ENCODE measurements around the gene SPTLC3.

Gene SPTLC3

DNA sequence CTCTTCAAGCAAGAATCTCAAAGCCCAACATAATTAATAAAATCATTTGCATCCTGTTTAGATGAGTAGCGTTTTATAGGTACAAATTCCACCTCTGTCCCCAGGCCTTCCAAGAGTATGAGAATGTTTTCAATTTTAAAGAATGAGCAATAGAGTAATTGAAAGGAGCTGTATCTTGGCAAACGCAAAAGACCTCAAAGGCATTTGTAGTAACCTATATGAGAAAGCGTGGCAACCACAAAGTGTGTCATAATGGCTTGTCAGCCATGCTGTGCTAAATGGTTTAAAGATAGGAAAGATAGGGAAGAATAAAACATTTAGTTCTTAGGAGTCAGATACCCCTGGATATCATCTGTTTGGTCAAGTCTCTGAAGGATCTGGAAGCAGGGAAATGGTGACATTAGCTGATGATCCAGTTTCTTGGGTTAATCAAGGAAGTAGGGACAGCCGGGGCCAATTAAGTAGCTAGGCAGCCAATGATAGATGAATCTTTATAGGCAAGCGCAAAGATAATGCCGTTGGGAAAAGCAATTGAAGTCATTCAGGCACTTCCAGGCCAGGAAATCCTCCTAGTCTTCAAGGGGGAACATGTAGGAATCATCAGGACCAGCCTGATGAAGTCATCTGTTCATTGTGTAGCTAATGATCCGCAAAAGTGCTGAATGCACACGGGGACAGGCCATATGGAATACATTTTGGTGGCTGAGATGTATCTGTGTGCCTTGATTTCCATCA lies 140.8 kb downstream of the SPTLC3 start:
- DNase-seq (ENCODE audit: low spot score) = no peak
- TF ChIP-seq, protein P1, sequence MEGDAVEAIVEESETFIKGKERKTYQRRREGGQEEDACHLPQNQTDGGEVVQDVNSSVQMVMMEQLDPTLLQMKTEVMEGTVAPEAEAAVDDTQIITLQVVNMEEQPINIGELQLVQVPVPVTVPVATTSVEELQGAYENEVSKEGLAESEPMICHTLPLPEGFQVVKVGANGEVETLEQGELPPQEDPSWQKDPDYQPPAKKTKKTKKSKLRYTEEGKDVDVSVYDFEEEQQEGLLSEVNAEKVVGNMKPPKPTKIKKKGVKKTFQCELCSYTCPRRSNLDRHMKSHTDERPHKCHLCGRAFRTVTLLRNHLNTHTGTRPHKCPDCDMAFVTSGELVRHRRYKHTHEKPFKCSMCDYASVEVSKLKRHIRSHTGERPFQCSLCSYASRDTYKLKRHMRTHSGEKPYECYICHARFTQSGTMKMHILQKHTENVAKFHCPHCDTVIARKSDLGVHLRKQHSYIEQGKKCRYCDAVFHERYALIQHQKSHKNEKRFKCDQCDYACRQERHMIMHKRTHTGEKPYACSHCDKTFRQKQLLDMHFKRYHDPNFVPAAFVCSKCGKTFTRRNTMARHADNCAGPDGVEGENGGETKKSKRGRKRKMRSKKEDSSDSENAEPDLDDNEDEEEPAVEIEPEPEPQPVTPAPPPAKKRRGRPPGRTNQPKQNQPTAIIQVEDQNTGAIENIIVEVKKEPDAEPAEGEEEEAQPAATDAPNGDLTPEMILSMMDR (IDR thresholded peaks at IDR 0.05) = no peak
- no peak overlapping the region for H3K27ac ChIP-seq
- H3K4me3 ChIP-seq = no peak overlapping the region

DNA sequence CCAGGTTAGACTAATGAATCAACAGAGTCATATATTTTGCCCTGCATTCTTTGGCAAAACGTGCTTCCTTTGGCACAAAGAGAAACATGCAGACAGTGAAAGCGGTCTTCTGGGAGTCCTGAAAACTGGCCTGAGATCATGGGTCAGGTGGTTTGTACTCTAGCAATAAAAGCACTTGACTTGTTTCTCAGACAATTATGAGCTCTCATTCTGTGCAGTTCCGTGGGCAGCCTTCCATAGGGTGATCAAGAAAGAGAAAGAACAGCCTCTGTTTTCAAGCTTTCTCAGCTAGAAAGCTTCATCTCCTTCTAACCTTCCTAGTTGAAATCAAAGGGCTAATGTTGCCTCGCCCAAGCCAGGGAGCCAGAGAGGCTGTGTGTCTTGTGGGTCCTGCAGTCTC lies 149.6 kb downstream of the SPTLC3 start:
- TF ChIP-seq, protein P1 (IDR thresholded peaks at IDR 0.05) = no peak
- Histone ChIP-seq H3K27ac (no peak overlapping the region), H3K4me3 (no peak overlapping the region)
- no peak for DNase-seq (ENCODE audit: low spot score)

DNA sequence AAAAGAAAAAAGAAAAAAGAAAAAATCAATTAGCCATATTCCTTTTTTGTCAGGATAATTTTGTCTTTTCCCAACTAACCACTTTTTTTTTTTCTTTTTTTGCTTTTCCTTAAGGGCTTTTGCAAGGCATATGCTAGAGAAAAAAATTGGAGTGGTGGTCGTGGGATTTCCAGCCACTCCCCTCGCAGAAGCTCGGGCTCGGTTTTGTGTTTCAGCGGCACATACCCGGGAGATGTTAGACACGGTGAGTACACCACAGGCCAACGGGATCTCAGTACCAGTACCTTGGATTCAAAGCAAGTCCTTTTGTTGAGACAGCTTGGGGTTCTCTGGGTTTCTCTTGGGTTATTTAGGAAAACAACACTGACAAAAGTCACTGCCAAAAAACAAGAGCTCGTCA lies 151.1 kb downstream of the SPTLC3 start:
- no peak for DNase-seq (ENCODE audit: low spot score)
- TF ChIP-seq, protein P1 (IDR thresholded peaks at IDR 0.05) = no peak
- H3K27ac ChIP-seq = no peak overlapping the region
- H3K4me3 ChIP-seq = no peak overlapping the region

DNA sequence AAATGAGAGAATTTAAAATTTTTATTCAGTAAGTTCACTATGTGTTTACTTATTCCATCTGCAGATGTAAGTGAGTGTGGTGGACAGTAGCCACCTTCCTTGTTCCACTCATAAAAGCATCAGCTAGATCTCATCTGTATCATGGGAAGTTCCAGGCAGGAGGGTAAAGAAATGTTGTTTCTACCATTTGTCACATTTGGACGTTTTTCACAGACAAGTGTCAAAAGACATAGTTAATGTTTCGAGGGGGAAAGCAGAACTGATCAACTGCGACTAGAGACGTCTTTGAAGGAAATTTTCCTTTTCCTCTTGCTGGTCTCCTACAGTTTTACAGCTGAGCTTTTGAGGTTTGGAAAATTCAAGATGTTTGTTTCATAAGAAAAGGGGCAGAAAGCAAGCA lies 156.4 kb downstream of the SPTLC3 start:
- no peak overlapping the region for H3K27ac ChIP-seq
- no peak for DNase-seq (ENCODE audit: low spot score)
- TF ChIP-seq, protein P1 (IDR thresholded peaks at IDR 0.05) = no peak
- H3K4me3 ChIP-seq = no peak overlapping the region

DNA sequence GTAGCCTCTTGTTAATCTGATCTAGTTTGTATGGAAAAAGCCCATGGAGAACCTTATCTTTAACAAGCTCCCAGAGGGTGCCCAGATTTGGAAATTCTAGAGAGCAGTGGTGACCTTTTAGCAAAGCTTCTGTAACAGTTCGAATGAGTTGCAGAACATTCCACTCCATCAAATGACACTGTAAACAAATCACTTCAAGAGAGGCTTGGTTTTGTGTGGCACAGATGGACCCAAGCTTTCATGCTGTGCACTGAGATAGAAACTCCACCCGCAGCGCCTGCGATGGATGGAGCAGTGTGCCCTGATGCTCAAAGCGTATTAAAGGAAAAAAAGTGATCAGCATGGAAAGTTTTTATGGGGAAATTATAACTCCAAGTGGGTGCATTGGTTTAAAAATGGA lies 157.2 kb downstream of the SPTLC3 start:
- Histone ChIP-seq H3K27ac (no peak overlapping the region), H3K4me3 (no peak overlapping the region)
- TF ChIP-seq, protein P1 (IDR thresholded peaks at IDR 0.05) = no peak
- no peak for DNase-seq (ENCODE audit: low spot score)

DNA sequence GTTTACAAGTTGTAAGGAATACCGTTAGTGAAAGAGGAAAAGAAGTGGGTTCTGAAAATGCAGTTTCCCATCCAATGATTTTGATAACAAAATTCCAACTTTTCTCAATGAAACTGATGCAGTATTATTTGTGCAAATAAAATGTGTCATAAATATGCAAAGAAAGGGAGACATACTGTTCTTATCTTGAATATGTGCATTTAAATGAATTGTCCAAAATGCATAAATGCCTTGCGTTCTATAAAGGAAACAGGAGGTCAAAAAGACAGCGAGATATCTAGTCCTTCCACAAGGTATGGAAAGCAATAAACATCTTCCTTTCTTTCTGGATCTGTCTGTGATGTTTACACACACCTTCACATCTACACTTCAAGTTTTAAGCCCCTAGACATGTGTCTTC lies 157.7 kb downstream of the SPTLC3 start:
- no peak overlapping the region for H3K27ac ChIP-seq
- DNase-seq (ENCODE audit: low spot score) = no peak
- H3K4me3 ChIP-seq = no peak overlapping the region
- TF ChIP-seq, protein P1 (IDR thresholded peaks at IDR 0.05) = no peak

DNA sequence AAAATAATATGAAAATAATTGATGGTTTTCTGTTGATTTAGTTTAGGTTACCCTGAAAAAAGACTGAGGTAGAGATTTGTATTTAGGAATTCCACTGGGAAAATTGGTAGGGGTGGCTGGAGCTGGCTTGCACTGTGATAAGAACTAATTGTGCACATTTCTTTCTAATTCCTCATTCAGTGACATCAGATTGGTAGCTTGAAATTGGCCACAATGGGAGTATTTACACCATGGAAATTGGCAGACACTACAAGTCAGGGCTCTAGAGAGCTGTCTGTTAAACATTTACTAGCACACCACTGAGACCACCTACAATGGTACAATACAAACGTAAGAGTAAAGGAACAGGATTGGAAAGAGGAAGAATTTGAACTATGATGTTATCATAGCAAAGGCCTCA lies 160.3 kb downstream of the SPTLC3 start:
- H3K27ac ChIP-seq = no peak overlapping the region
- H3K4me3 ChIP-seq = no peak overlapping the region
- no peak for DNase-seq (ENCODE audit: low spot score)
- TF ChIP-seq, protein P1 (IDR thresholded peaks at IDR 0.05) = no peak
